ENCODE measurements around the gene PIGN. TPM values are rescaled to one million over a fixed set of nuclear protein-coding genes. Genes with fewer than 3 reads are reported as not detected.

PIGN gene
- total RNA-seq, 1 experiment from 2014 or later = 52.5 TPM

DNA sequence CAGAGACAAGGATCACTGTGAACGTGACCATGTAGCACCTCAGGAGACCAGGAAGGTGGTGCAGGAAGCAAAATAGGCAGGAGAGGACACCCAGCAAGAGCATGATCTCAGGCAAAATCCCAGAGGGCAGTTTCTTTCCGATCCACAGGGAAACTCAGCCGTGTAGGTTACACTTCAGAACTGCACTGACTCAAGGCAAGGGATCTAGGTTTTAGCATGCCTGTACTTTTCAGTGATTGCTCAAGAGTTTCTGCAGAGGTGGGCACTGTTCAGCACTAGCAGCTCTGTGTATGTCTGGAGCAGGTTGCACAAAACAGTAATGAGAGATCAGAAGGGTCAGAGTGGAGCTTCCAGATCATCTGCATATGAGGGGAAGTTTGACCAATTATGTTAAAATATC, 177.3 kb downstream of the PIGN start:
- H3K36me3 Mint-ChIP-seq (ENCODE audit: insufficient read depth, unreplicated experiment) = no peaks in the 10 kb centered on the region
- CTCF ChIA-PET = no interaction called here

DNA sequence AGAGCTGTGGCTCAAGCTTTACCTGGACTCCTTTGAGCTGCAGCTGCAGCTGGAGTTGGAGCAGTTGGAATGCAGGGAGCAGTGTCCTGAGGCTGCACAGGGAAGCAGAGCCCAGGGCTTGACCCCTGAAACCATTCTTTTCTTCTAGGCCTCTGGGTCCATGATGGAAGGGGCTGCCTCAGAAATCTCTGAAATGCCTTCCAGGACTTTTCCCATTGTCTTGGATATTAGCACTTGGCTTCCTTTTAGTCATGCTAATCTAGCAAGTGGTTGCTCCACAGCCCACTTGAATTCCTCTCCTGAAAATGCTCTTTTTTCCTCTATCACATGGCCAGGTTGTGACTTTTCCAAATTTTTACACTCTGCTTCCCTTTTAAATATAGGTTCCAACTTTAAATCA, 185.5 kb downstream of the PIGN start:
- Mint-ChIP-seq H3K4me1 (ENCODE audit: low read depth, unreplicated experiment) (peaks cover 18% of the 10 kb centered on the region), H3K9me3 (ENCODE audit: low read depth, unreplicated experiment) (peaks cover 16% of the 10 kb centered on the region), H3K36me3 (ENCODE audit: insufficient read depth, unreplicated experiment) (no peaks in the 10 kb centered on the region), H3K27me3 (ENCODE audit: unreplicated experiment) (no peaks in the 10 kb centered on the region), H3K4me3 (ENCODE audit: low read depth, unreplicated experiment) (no peak overlapping the region), H3K27ac (ENCODE audit: unreplicated experiment) (no peak overlapping the region)
- CTCF ChIA-PET = no interaction called here
- TF ChIP-seq, protein P1, sequence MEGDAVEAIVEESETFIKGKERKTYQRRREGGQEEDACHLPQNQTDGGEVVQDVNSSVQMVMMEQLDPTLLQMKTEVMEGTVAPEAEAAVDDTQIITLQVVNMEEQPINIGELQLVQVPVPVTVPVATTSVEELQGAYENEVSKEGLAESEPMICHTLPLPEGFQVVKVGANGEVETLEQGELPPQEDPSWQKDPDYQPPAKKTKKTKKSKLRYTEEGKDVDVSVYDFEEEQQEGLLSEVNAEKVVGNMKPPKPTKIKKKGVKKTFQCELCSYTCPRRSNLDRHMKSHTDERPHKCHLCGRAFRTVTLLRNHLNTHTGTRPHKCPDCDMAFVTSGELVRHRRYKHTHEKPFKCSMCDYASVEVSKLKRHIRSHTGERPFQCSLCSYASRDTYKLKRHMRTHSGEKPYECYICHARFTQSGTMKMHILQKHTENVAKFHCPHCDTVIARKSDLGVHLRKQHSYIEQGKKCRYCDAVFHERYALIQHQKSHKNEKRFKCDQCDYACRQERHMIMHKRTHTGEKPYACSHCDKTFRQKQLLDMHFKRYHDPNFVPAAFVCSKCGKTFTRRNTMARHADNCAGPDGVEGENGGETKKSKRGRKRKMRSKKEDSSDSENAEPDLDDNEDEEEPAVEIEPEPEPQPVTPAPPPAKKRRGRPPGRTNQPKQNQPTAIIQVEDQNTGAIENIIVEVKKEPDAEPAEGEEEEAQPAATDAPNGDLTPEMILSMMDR (IDR thresholded peaks at IDR 0.05; ENCODE audit: unreplicated experiment) = no peak
- BruUV-seq (replicated peaks) = no TSS peak
- no peak for DNase-seq
- intact Hi-C loops (cut with micrococcal nuclease; ENCODE audit: unreplicated experiment) = no loop called here

More for the DNA sequence above, 177.3 kb downstream of the PIGN start:
- BruUV-seq (replicated peaks) = no TSS peak
- Mint-ChIP-seq H3K27ac (ENCODE audit: unreplicated experiment) (no peak overlapping the region), H3K4me1 (ENCODE audit: low read depth, unreplicated experiment) (no peaks in the 10 kb centered on the region), H3K9me3 (ENCODE audit: low read depth, unreplicated experiment) (peaks cover 5% of the 10 kb centered on the region), H3K27me3 (ENCODE audit: unreplicated experiment) (no peaks in the 10 kb centered on the region), H3K4me3 (ENCODE audit: low read depth, unreplicated experiment) (no peak overlapping the region)
- TF ChIP-seq, protein P1 (IDR thresholded peaks at IDR 0.05; ENCODE audit: unreplicated experiment) = no peak
- intact Hi-C loops (cut with micrococcal nuclease; ENCODE audit: unreplicated experiment) = no loop called here
- DNase-seq = no peak

DNA sequence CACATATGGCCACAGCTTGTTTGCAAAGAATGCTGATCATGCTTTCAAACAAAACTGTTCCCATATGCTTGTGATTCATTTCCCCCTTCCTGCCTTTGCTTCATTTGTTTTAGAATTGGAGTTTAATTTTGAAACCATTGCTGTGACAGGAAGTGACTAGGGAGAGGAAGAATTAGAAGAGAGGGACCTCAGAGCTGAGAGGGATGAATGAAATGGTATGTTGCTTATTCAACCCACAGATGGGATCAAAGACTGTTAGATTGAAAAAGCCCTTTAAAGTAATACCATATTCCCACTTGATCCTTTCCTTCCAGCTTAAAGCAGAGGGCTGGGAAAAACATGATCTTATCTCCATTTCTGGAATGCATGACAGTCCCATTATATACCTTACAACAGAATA, 187.9 kb downstream of the PIGN start:
- BruUV-seq (replicated peaks) = no TSS peak
- intact Hi-C loops (cut with micrococcal nuclease; ENCODE audit: unreplicated experiment) = no loop called here
- Mint-ChIP-seq H3K9me3 (ENCODE audit: low read depth, unreplicated experiment) (peaks cover 12% of the 10 kb centered on the region), H3K36me3 (ENCODE audit: insufficient read depth, unreplicated experiment) (no peaks in the 10 kb centered on the region), H3K4me1 (ENCODE audit: low read depth, unreplicated experiment) (peaks cover 18% of the 10 kb centered on the region), H3K4me3 (ENCODE audit: low read depth, unreplicated experiment) (no peak overlapping the region), H3K27me3 (ENCODE audit: unreplicated experiment) (no peaks in the 10 kb centered on the region), H3K27ac (ENCODE audit: unreplicated experiment) (no peak overlapping the region)
- TF ChIP-seq, protein P1 (IDR thresholded peaks at IDR 0.05; ENCODE audit: unreplicated experiment) = no peak
- DNase-seq = no peak
- CTCF ChIA-PET = no interaction called here

DNA sequence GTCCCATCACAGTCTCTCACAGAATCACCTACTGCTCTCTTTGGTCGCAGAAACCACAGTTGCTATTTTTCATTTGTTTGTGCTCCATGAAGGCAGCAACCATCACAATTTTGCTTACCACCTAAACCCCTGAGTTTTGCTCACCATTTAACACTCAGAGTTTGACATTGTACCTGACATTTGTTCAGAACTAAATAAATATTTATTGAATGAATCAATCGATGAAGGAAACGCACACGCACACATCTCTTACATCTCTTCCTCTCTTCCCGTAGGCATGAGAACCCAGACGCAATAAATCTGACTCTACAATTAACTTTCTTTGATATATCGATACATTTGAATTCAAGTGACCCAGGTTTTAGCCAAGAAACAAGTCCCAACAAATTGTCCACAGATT, 188.5 kb downstream of the PIGN start:
- Mint-ChIP-seq H3K9me3 (ENCODE audit: low read depth, unreplicated experiment) (peaks cover 12% of the 10 kb centered on the region), H3K27ac (ENCODE audit: unreplicated experiment) (no peak overlapping the region), H3K27me3 (ENCODE audit: unreplicated experiment) (no peaks in the 10 kb centered on the region), H3K4me1 (ENCODE audit: low read depth, unreplicated experiment) (peaks cover 22% of the 10 kb centered on the region), H3K36me3 (ENCODE audit: insufficient read depth, unreplicated experiment) (no peaks in the 10 kb centered on the region), H3K4me3 (ENCODE audit: low read depth, unreplicated experiment) (no peak overlapping the region)
- BruUV-seq (replicated peaks) = no TSS peak
- TF ChIP-seq, protein P1 (IDR thresholded peaks at IDR 0.05; ENCODE audit: unreplicated experiment) = no peak
- intact Hi-C loops (cut with micrococcal nuclease; ENCODE audit: unreplicated experiment) = no loop called here
- DNase-seq = no peak
- CTCF ChIA-PET = no interaction called here
